ENCODE data around the gene DOK6. TPM values are rescaled to one million over a fixed set of nuclear protein-coding genes. Genes with fewer than 3 reads are reported as not detected.

Gene DOK6
- total and polyA plus RNA-seq, 2 donors (not counting 3 experiments of a cell fraction or from before 2014, with no cell fraction given), result under 0.01 TPM; not detected in 1

DNA sequence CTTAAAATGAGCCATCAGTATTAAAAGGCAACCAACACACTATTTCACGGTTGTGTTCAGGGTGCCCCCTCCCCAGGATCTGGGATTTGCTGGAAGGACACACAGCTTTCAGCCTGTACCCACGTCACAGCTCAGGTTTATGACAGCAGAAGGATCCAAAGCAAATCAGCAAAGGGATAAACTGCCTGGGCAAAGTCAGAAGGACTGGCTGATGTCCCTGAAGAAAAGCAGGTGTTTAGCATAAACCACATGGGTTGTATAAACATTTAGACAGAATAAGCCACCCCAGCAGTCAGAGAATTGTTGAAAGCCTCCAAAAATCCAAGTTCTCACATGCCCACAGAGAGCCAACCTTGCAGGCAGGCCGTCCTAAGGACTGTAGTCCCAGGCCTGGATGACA is 483.1 kb downstream of the DOK6 start:
- Histone ChIP-seq H3K9me3 (replicated peaks; ENCODE audit: control insufficient read depth, insufficient read depth, low read length) (no peaks in the 10 kb centered on the region), H3K36me3 (ENCODE audit: control insufficient read depth in 2 of 2, extremely low read depth in 1 of 2, insufficient read depth in 2 of 2, low read length in 2 of 2) (no peaks in the 10 kb centered on the region), H3K9ac (replicated peaks; ENCODE audit: extremely low read depth, insufficient read depth, low read length) (no peak overlapping the region), H4K20me1 (replicated peaks; ENCODE audit: control insufficient read depth, extremely low read depth, insufficient read depth, low read length) (no peaks in the 10 kb centered on the region), H3K27ac (ENCODE audit: insufficient read depth, low read depth, low read length) (no peak overlapping the region), H3K27me3 (ENCODE audit: control insufficient read depth in 2 of 2, insufficient read depth in 2 of 2, low read length in 2 of 2) (no peaks in the 10 kb centered on the region), H3K9me1 (replicated peaks; ENCODE audit: control insufficient read depth, extremely low read depth, insufficient read depth, low read length) (no peaks in the 10 kb centered on the region), H3K79me2 (ENCODE audit: control insufficient read depth, insufficient read depth, low read length) (no peaks in the 10 kb centered on the region), H3K4me3 (replicated peaks in 1 of 3; ENCODE audit: insufficient read depth in 1 of 3, low read depth in 1 of 3, low read length in 3 of 3) (no peak overlapping the region), H3K4me1 (ENCODE audit: control insufficient read depth, extremely low read depth, insufficient read depth, low read length) (no peaks in the 10 kb centered on the region), H2AFZ (ENCODE audit: low read depth, low read length) (no peak overlapping the region), H3K4me2 (ENCODE audit: insufficient read depth, low read length) (no peak overlapping the region)
- no TSS peak for BruUV-seq (replicated peaks)
- CTCF ChIA-PET, result no interaction called here
- DNase-seq (ENCODE audit: low read depth, low spot score), result no peak
- no peak for FAIRE-seq
- intact Hi-C loops (cut with micrococcal nuclease), result no loop called here
- dilution Hi-C loops (cut with MboI; ENCODE audit: extremely low pct_ligation_motif_present, low sequenced_read_pairs), result no loop called here
- TF ChIP-seq, protein P1, sequence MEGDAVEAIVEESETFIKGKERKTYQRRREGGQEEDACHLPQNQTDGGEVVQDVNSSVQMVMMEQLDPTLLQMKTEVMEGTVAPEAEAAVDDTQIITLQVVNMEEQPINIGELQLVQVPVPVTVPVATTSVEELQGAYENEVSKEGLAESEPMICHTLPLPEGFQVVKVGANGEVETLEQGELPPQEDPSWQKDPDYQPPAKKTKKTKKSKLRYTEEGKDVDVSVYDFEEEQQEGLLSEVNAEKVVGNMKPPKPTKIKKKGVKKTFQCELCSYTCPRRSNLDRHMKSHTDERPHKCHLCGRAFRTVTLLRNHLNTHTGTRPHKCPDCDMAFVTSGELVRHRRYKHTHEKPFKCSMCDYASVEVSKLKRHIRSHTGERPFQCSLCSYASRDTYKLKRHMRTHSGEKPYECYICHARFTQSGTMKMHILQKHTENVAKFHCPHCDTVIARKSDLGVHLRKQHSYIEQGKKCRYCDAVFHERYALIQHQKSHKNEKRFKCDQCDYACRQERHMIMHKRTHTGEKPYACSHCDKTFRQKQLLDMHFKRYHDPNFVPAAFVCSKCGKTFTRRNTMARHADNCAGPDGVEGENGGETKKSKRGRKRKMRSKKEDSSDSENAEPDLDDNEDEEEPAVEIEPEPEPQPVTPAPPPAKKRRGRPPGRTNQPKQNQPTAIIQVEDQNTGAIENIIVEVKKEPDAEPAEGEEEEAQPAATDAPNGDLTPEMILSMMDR (IDR thresholded peaks at IDR 0.05; ENCODE audit: extremely low read depth in 1 of 2, insufficient read depth in 1 of 2, low read depth in 1 of 2, low read length in 2 of 2), result no peak
- TF ChIP-seq POLR2AphosphoS5 (IDR thresholded peaks at IDR 0.05; ENCODE audit: insufficient read depth, low read depth, low read length) (no peak), JUN (IDR thresholded peaks at IDR 0.05; ENCODE audit: borderline replicate concordance, insufficient read depth, insufficient read length, low read depth) (no peak), GATA2 (IDR thresholded peaks at IDR 0.05; ENCODE audit: insufficient read depth, insufficient read length, low read depth, low read length) (no peak), MYC (IDR thresholded peaks at IDR 0.05; ENCODE audit: low read depth, low read length) (no peak), POLR2A (IDR thresholded peaks at IDR 0.05; ENCODE audit: low read depth, low read length) (no peak), EZH2 (IDR thresholded peaks at IDR 0.05; ENCODE audit: borderline replicate concordance, low read depth, low read length, severe bottlenecking) (no peak), FOS (IDR thresholded peaks at IDR 0.05; ENCODE audit: borderline replicate concordance, insufficient read depth, low read length) (no peak)
- TF ChIP-seq, protein P2, sequence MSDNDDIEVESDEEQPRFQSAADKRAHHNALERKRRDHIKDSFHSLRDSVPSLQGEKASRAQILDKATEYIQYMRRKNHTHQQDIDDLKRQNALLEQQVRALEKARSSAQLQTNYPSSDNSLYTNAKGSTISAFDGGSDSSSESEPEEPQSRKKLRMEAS (IDR thresholded peaks at IDR 0.05; ENCODE audit: insufficient read depth, insufficient read length), result no peak
- POLR2A ChIA-PET, result no interaction called here

Data from endothelial cell of umbilical vein (primary cell).